Measurements from ENCODE around the gene SUPT4H1.

SUPT4H1 gene

GRCh38 chr17:58360296-58361063, 8.5 kb upstream of the SUPT4H1 start:
- H3K4me3 ChIP-seq (ENCODE audit: severe bottlenecking): no peak overlapping the region
- no peak for DNase-seq (ENCODE audit: low spot score)
- peaks cover 14% of the 10 kb centered on the region for H3K4me1 ChIP-seq (ENCODE audit: insufficient read depth, poor library complexity, severe bottlenecking)
- no peak for TF ChIP-seq CTCF (IDR thresholded peaks at IDR 0.05; ENCODE audit: poor library complexity, severe bottlenecking)
- H3K27me3 ChIP-seq (ENCODE audit: insufficient read depth, poor library complexity, severe bottlenecking): no peaks in the 10 kb centered on the region
- no peak overlapping the region for H3K27ac ChIP-seq (ENCODE audit: poor library complexity, severe bottlenecking)
- H3K9me3 ChIP-seq (ENCODE audit: severe bottlenecking): no peaks in the 10 kb centered on the region
- peaks cover 34% of the 10 kb centered on the region for H3K36me3 ChIP-seq (ENCODE audit: low read depth)
- no peak for ATAC-seq (ENCODE audit: low read depth)

GRCh38 chr17:58358408-58359172, 6.6 kb upstream of the SUPT4H1 start:
- Histone ChIP-seq H3K36me3 (ENCODE audit: low read depth) (peaks cover 34% of the 10 kb centered on the region), H3K27me3 (ENCODE audit: insufficient read depth, poor library complexity, severe bottlenecking) (no peaks in the 10 kb centered on the region), H3K9me3 (ENCODE audit: severe bottlenecking) (no peaks in the 10 kb centered on the region), H3K4me1 (ENCODE audit: insufficient read depth, poor library complexity, severe bottlenecking) (no peaks in the 10 kb centered on the region), H3K27ac (ENCODE audit: poor library complexity, severe bottlenecking) (no peak overlapping the region), H3K4me3 (ENCODE audit: severe bottlenecking) (no peak overlapping the region)
- no peak for TF ChIP-seq CTCF (IDR thresholded peaks at IDR 0.05; ENCODE audit: poor library complexity, severe bottlenecking)
- DNase-seq (ENCODE audit: low spot score) (no peak), ATAC-seq (ENCODE audit: low read depth) (no peak)

- no peaks in the 10 kb centered on the region for H3K4me1 ChIP-seq (ENCODE audit: insufficient read depth, poor library complexity, severe bottlenecking)
- H3K27ac ChIP-seq (ENCODE audit: poor library complexity, severe bottlenecking): no peak overlapping the region
- no peaks in the 10 kb centered on the region for H3K27me3 ChIP-seq (ENCODE audit: insufficient read depth, poor library complexity, severe bottlenecking)
- no peak for ATAC-seq (ENCODE audit: low read depth)
- H3K4me3 ChIP-seq (ENCODE audit: severe bottlenecking): no peak overlapping the region
- no peaks in the 10 kb centered on the region for H3K9me3 ChIP-seq (ENCODE audit: severe bottlenecking)
- no peak for DNase-seq (ENCODE audit: low spot score)
- no peak for TF ChIP-seq CTCF (IDR thresholded peaks at IDR 0.05; ENCODE audit: poor library complexity, severe bottlenecking)
- H3K36me3 ChIP-seq (ENCODE audit: low read depth): peaks cover 26% of the 10 kb centered on the region
These were observed 5.6 kb upstream of the SUPT4H1 start for GRCh38 chr17:58357312-58358297.

- TF ChIP-seq CTCF (IDR thresholded peaks at IDR 0.05; ENCODE audit: poor library complexity, severe bottlenecking): no peak
These were observed 4.2 kb upstream of the SUPT4H1 start for GRCh38 chr17:58356231-58356630.

More at GRCh38 chr17:58356231-58356630, 4.2 kb upstream of the SUPT4H1 start:
- no peaks in the 10 kb centered on the region for H3K27me3 ChIP-seq (ENCODE audit: insufficient read depth, poor library complexity, severe bottlenecking)
- peaks cover 21% of the 10 kb centered on the region for H3K36me3 ChIP-seq (ENCODE audit: low read depth)
- H3K9me3 ChIP-seq (ENCODE audit: severe bottlenecking): no peaks in the 10 kb centered on the region
- H3K4me3 ChIP-seq (ENCODE audit: severe bottlenecking): no peak overlapping the region
- H3K27ac ChIP-seq (ENCODE audit: poor library complexity, severe bottlenecking): no peak overlapping the region
- ATAC-seq (ENCODE audit: low read depth) (no peak), DNase-seq (ENCODE audit: low spot score) (no peak)
- H3K4me1 ChIP-seq (ENCODE audit: insufficient read depth, poor library complexity, severe bottlenecking): no peaks in the 10 kb centered on the region
